ENCODE results near the gene APBB2. TPM values are rescaled to one million over a fixed set of nuclear protein-coding genes. Genes with fewer than 3 reads are reported as not detected.

APBB2 gene
- total RNA-seq, 2 donors from 2014 or later, result 17.4 to 56.6 TPM

DNA sequence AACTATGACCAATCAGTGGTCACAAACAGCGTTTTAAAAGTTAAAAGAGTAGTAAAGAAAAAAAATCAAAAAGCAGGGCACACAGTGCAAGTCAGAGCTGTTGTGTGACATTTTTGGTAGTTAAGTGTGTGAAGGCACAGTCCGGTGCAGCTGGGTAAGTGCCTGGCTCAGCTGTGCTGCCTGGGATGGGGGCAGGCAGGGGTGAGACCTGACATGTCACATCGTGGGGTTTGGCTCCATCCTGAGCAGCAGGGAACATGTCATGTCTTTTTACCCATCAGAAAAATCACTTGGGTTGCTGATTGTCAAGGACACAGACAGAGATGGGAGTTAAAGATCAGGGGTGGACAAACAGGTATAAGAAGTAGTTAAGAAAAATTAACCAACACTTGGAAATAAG, 339.4 kb downstream of the APBB2 start:
- WGBS, result 52% methylated on average over 3 of the region's 3 CpGs
- no peak for DNase-seq (ENCODE audit: low spot score)
- intact Hi-C loops (cut with DNase I), result no loop called here

DNA sequence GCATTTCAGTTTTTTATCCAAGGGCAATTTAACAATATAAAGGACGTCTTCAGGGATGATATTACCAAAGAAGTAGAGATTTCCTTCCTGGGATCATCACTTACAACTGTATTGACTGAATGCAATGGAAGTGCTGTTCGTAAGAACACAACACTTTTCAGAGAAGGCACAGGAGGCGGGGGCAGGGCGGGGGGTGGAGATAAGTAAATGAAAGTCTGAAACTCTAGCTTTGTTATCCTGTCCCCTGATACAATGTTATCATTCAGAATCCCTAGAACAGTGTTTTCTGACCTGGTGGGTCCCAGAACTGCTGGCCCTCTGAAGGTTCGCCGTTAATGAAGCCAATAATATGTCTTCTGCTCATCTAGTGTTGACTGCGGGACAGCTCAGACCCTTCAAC, 340.0 kb downstream of the APBB2 start:
- Histone ChIP-seq H3K36me3 (no peaks in the 10 kb centered on the region), H3K27ac (no peak overlapping the region), H3K9me3 (no peaks in the 10 kb centered on the region), H3K4me3 (no peak overlapping the region), H3K4me1 (replicated peaks) (no peaks in the 10 kb centered on the region), H3K27me3 (replicated peaks; ENCODE audit: insufficient read depth) (no peaks in the 10 kb centered on the region)
- 90% methylated on average over 7 of the region's 7 CpGs for WGBS
- TF ChIP-seq POLR2AphosphoS5 (IDR thresholded peaks at IDR 0.05) (no peak), POLR2A (IDR thresholded peaks at IDR 0.05) (no peak)
- TF ChIP-seq, protein P1, sequence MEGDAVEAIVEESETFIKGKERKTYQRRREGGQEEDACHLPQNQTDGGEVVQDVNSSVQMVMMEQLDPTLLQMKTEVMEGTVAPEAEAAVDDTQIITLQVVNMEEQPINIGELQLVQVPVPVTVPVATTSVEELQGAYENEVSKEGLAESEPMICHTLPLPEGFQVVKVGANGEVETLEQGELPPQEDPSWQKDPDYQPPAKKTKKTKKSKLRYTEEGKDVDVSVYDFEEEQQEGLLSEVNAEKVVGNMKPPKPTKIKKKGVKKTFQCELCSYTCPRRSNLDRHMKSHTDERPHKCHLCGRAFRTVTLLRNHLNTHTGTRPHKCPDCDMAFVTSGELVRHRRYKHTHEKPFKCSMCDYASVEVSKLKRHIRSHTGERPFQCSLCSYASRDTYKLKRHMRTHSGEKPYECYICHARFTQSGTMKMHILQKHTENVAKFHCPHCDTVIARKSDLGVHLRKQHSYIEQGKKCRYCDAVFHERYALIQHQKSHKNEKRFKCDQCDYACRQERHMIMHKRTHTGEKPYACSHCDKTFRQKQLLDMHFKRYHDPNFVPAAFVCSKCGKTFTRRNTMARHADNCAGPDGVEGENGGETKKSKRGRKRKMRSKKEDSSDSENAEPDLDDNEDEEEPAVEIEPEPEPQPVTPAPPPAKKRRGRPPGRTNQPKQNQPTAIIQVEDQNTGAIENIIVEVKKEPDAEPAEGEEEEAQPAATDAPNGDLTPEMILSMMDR (IDR thresholded peaks at IDR 0.05), result no peak
- intact Hi-C loops (cut with DNase I), result no loop called here
- DNase-seq (ENCODE audit: low spot score), result no peak

More for the DNA sequence above, 339.4 kb downstream of the APBB2 start:
- TF ChIP-seq, protein P1 (IDR thresholded peaks at IDR 0.05), result no peak
- no peak for TF ChIP-seq POLR2AphosphoS5 (IDR thresholded peaks at IDR 0.05)
- no peak for TF ChIP-seq POLR2A (IDR thresholded peaks at IDR 0.05)
- H3K4me3 ChIP-seq, result no peak overlapping the region
- H3K9me3 ChIP-seq, result no peaks in the 10 kb centered on the region
- no peaks in the 10 kb centered on the region for H3K4me1 ChIP-seq (replicated peaks)
- H3K27ac ChIP-seq, result no peak overlapping the region
- H3K27me3 ChIP-seq (replicated peaks; ENCODE audit: insufficient read depth), result no peaks in the 10 kb centered on the region
- no peaks in the 10 kb centered on the region for H3K36me3 ChIP-seq

DNA sequence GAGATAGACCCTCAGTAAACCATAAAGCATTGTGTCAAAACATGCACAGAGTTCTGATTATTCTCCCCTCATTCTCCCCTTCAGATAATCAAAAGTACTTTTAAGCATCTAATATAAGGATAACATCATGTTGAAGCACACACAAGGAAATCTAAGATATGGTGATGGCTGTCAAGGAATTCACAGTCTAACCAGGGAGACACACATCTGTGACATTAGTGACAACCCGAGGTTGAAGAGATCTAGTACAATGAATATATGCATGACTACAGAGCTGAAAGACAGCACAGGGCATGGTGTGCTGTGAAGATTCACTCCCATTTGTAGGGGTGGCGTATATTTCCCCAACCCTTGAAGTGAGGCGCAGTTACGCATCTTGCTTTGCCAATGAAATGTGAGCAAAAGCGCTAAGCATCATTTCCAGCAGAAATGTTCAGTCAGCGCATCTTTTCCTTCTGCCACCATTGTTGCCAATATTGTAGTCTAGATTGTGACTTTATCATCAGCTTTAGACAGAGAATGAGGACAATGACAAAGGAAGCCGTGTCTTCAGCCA, 342.6 kb downstream of the APBB2 start:
- no peak for DNase-seq (ENCODE audit: low spot score)
- Histone ChIP-seq H3K27me3 (replicated peaks; ENCODE audit: insufficient read depth) (no peaks in the 10 kb centered on the region), H3K9me3 (no peaks in the 10 kb centered on the region), H3K4me1 (replicated peaks) (no peaks in the 10 kb centered on the region), H3K27ac (no peak overlapping the region), H3K36me3 (no peaks in the 10 kb centered on the region), H3K4me3 (no peak overlapping the region)
- TF ChIP-seq POLR2AphosphoS5 (IDR thresholded peaks at IDR 0.05) (no peak), POLR2A (IDR thresholded peaks at IDR 0.05) (no peak)
- TF ChIP-seq, protein P1 (IDR thresholded peaks at IDR 0.05), result no peak
- 97% methylated on average over 7 of the region's 7 CpGs for WGBS
- intact Hi-C loops (cut with DNase I), result no loop called here

DNA sequence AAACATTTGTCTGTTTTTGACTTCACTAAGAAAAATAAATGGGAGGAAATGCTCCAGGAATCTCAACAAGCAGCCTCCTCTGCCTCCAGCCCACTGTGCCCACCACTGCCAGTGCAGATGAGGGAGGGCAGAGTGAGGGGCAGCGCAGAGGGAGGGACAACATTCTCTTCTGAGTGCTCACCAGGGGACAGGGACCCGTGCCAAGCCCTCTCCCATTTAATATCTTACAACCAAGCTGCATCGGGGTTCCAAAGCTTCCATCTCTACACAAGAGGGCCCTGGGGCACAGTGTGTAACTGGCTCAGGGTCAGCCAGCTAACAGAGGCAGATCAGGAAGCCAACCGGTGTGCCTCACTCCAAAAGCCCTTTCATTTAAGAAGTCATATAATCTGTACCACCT, 344.2 kb downstream of the APBB2 start:
- H3K27me3 ChIP-seq (replicated peaks; ENCODE audit: insufficient read depth), result no peaks in the 10 kb centered on the region
- no peaks in the 10 kb centered on the region for H3K9me3 ChIP-seq
- intact Hi-C loops (cut with DNase I), result no loop called here
- no peak overlapping the region for H3K4me3 ChIP-seq
- no peak overlapping the region for H3K27ac ChIP-seq
- no peaks in the 10 kb centered on the region for H3K36me3 ChIP-seq
- 71% methylated on average over 4 of the region's 4 CpGs for WGBS
- H3K4me1 ChIP-seq (replicated peaks), result no peaks in the 10 kb centered on the region
- TF ChIP-seq POLR2A (IDR thresholded peaks at IDR 0.05) (no peak), POLR2AphosphoS5 (IDR thresholded peaks at IDR 0.05) (no peak)
- TF ChIP-seq, protein P1 (IDR thresholded peaks at IDR 0.05), result no peak
- no peak for DNase-seq (ENCODE audit: low spot score)

GRCh38 chr4:40865696-40866095, 348.6 kb downstream of the APBB2 start:
- Histone ChIP-seq H3K36me3 (no peaks in the 10 kb centered on the region), H3K27ac (no peak overlapping the region), H3K4me3 (no peak overlapping the region), H3K27me3 (replicated peaks; ENCODE audit: insufficient read depth) (no peaks in the 10 kb centered on the region), H3K9me3 (no peaks in the 10 kb centered on the region), H3K4me1 (replicated peaks) (no peaks in the 10 kb centered on the region)
- DNase-seq (ENCODE audit: low spot score), result no peak
- TF ChIP-seq, protein P1 (IDR thresholded peaks at IDR 0.05), result no peak
- no peak for TF ChIP-seq POLR2AphosphoS5 (IDR thresholded peaks at IDR 0.05)
- no peak for TF ChIP-seq POLR2A (IDR thresholded peaks at IDR 0.05)
- intact Hi-C loops (cut with DNase I), result no loop called here
- WGBS, result 75% methylated on average over 8 of the region's 8 CpGs

All from prostate gland (tissue), 2 donors.